Caco-2 (cell line): Measurements from ENCODE around the gene ERN2. TPM values are rescaled to one million over a fixed set of nuclear protein-coding genes. Genes with fewer than 3 reads are reported as not detected.

Experiments
- BruUV-seq: library from RNA; stranded (reverse); fragments of 400-500 nt; replicated peaks from 2 replicates; lab custom pipeline; 2021; lab: Mats Ljungman, UMichigan
- CTCF ChIA-PET: fragments of 300-600 bp; sonication (Branson Sonifier 250); formaldehyde crosslinking; loops from one replicate; lab custom pipeline; 2022; ENCODE audit warnings: antibody characterized with exemption; lab: Charles Lee
- POLR2A ChIA-PET: fragments of 300-600 bp; sonication (Branson Sonifier 250); formaldehyde crosslinking; loops from one replicate; lab custom pipeline; 2022; ENCODE audit warnings: antibody characterized with exemption; lab: Charles Lee
- DNase-seq, 2 experiments: peaks; one replicate each; pipeline versions ENCODE4 v3.0.0 to v3.0.0-alpha.2; 2020 to 2022
- H3K27me3 ChIP-seq: replicated peaks from 2 replicates; pipeline ENCODE4 v1.6.0; 2011; ENCODE audit warnings: low read length; ENCODE audit not compliant: control insufficient read depth, insufficient read depth
- H3K36me3 ChIP-seq: 2 replicates; pipeline ENCODE4 v1.5.1; 2011; ENCODE audit warnings: low read length; ENCODE audit not compliant: control insufficient read depth, insufficient read depth
- H3K4me1 ChIP-seq: fragments of 250-450 bp; sonication (Bioruptor Pico); 2 replicates; pipeline ENCODE4 v1.5.1; 2020; ENCODE audit warnings: mild to moderate bottlenecking
- H3K4me3 ChIP-seq: 2 replicates; pipeline ENCODE4 v1.5.1; 2011; ENCODE audit warnings: low read depth, mild to moderate bottlenecking, control low read depth, low read length
- H3K9me3 ChIP-seq: fragments of 250-450 bp; sonication (Bioruptor Pico); 2 replicates; pipeline ENCODE4 v1.5.1; 2020; ENCODE audit warnings: mild to moderate bottlenecking, moderate library complexity
- H3K27ac Mint-ChIP-seq: one replicate; pipeline ENCODE4 v1.8.0; 2022; ENCODE audit warnings: mixed read lengths; ENCODE audit not compliant: unreplicated experiment
- H3K27me3 Mint-ChIP-seq: one replicate; pipeline ENCODE4 v1.8.0; 2022; ENCODE audit warnings: mixed read lengths; ENCODE audit not compliant: insufficient read depth, unreplicated experiment
- H3K36me3 Mint-ChIP-seq: one replicate; pipeline ENCODE4 v1.8.0; 2022; ENCODE audit warnings: mild to moderate bottlenecking, mixed read lengths; ENCODE audit not compliant: insufficient read depth, unreplicated experiment
- H3K4me1 Mint-ChIP-seq: one replicate; pipeline ENCODE4 v1.8.0; 2022; ENCODE audit warnings: low read depth, mixed read lengths; ENCODE audit not compliant: unreplicated experiment
- H3K4me3 Mint-ChIP-seq: one replicate; pipeline ENCODE4 v1.8.0; 2022; ENCODE audit warnings: mild to moderate bottlenecking, moderate library complexity, mixed read lengths; ENCODE audit not compliant: unreplicated experiment
- H3K9me3 Mint-ChIP-seq: one replicate; pipeline ENCODE4 v1.8.0; 2022; ENCODE audit warnings: mixed read lengths; ENCODE audit not compliant: unreplicated experiment
- CTCF ChIP-seq, 2 experiments: fragments of 200-600 bp in 1 of 2; IDR thresholded peaks; 1 replicate in 1 of 2; 2 replicates in 1 of 2; pipeline versions ENCODE4 v1.5.1 to v1.8.0; 2011 to 2022; ENCODE audit warnings: antibody characterized with exemption in 1 of 2, control low read depth in 1 of 2, inconsistent platforms in 1 of 2, low read depth in 1 of 2, low read length in 1 of 2, mild to moderate bottlenecking in 1 of 2, moderate library complexity in 1 of 2; ENCODE audit not compliant: insufficient read depth in 1 of 2, severe bottlenecking in 1 of 2, unreplicated experiment in 1 of 2
- intact Hi-C: fragments of 100-400 bp; cut with micrococcal nuclease; formaldehyde crosslinking; loops from one replicate; pipeline ENCODE4 v1.10.0; 2022; ENCODE audit not compliant: unreplicated experiment
- total RNA-seq: library from RNA; stranded (reverse); gene quantifications from 2 replicates; pipeline ENCODE4 v1.2.3, GENCODE V29; 2022

Gene ERN2
- total RNA-seq, 1 experiment from 2014 or later: not detected

GRCh38 chr16:23668873-23669272, 44.1 kb downstream of the ERN2 start:
- Mint-ChIP-seq H3K4me1 (no peaks in the 10 kb centered on the region), H3K27ac (no peak overlapping the region), H3K36me3 (peaks cover 61% of the 10 kb centered on the region), H3K27me3 (no peaks in the 10 kb centered on the region), H3K9me3 (no peaks in the 10 kb centered on the region), H3K4me3 (no peak overlapping the region)
- POLR2A ChIA-PET: no interaction called here
- Histone ChIP-seq H3K27me3 (no peaks in the 10 kb centered on the region), H3K4me1 (no peaks in the 10 kb centered on the region), H3K4me3 (no peak overlapping the region), H3K9me3 (no peaks in the 10 kb centered on the region), H3K36me3 (peaks cover 6% of the 10 kb centered on the region)
- intact Hi-C loops: no loop called here
- no peak for TF ChIP-seq CTCF (IDR thresholded peaks at IDR 0.05; ENCODE audit: insufficient read depth in 1 of 2, low read depth in 1 of 2, low read length in 1 of 2, severe bottlenecking in 1 of 2, unreplicated experiment in 1 of 2)
- DNase-seq: no peak
- CTCF ChIA-PET: no interaction called here
- BruUV-seq: no TSS peak

DNA sequence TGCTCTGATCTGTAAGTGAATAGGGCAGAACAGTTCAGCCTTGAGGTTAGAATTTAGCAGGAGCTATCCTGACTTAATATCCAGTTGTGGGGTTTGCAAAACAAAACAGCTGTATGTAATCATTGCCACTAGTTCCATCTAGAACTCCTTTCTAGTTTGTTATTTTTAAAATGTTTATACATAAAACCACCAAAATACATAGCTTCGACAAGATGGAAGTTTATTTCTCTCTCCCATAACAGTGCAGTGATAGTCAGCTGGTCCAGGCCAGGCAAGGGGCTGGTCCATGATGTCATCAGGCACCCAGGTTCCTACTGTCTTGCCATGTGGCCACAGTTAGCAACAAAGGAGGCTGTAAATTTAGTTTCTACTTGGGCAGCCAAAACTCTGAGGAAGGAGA, 44.8 kb downstream of the ERN2 start:
- no peak overlapping the region for H3K4me3 ChIP-seq
- no peaks in the 10 kb centered on the region for H3K4me1 ChIP-seq
- Mint-ChIP-seq H3K27ac (no peak overlapping the region), H3K9me3 (no peaks in the 10 kb centered on the region), H3K27me3 (no peaks in the 10 kb centered on the region), H3K36me3 (peaks cover 68% of the 10 kb centered on the region), H3K4me1 (no peaks in the 10 kb centered on the region), H3K4me3 (no peak overlapping the region)
- H3K27me3 ChIP-seq: no peaks in the 10 kb centered on the region
- no TSS peak for BruUV-seq
- ChIA-PET POLR2A (no interaction called here), CTCF (no interaction called here)
- H3K36me3 ChIP-seq: peaks cover 6% of the 10 kb centered on the region
- intact Hi-C loops: no loop called here
- no peaks in the 10 kb centered on the region for H3K9me3 ChIP-seq
- DNase-seq: no peak
- no peak for TF ChIP-seq CTCF (IDR thresholded peaks at IDR 0.05; ENCODE audit: insufficient read depth in 1 of 2, low read depth in 1 of 2, low read length in 1 of 2, severe bottlenecking in 1 of 2, unreplicated experiment in 1 of 2)

GRCh38 chr16:23667355-23667659, 45.7 kb downstream of the ERN2 start:
- Histone ChIP-seq H3K36me3 (peaks cover 6% of the 10 kb centered on the region), H3K4me3 (no peak overlapping the region), H3K27me3 (no peaks in the 10 kb centered on the region), H3K9me3 (no peaks in the 10 kb centered on the region), H3K4me1 (no peaks in the 10 kb centered on the region)
- Mint-ChIP-seq H3K36me3 (peaks cover 73% of the 10 kb centered on the region), H3K4me1 (no peaks in the 10 kb centered on the region), H3K27me3 (no peaks in the 10 kb centered on the region), H3K9me3 (no peaks in the 10 kb centered on the region), H3K4me3 (no peak overlapping the region), H3K27ac (no peak overlapping the region)
- DNase-seq: no peak
- intact Hi-C loops: no loop called here
- no TSS peak for BruUV-seq
- POLR2A ChIA-PET: interaction anchor here (1.0 kb wide), 1 partner anchor 10 kb away, joined by 3 read pairs; no protein-coding TSS in a partner anchor
- no peak for TF ChIP-seq CTCF (IDR thresholded peaks at IDR 0.05; ENCODE audit: insufficient read depth in 1 of 2, low read depth in 1 of 2, low read length in 1 of 2, severe bottlenecking in 1 of 2, unreplicated experiment in 1 of 2)
- CTCF ChIA-PET: no interaction called here
